ENCODE measurements around the gene MPHOSPH6. TPM values are rescaled to one million over a fixed set of nuclear protein-coding genes. Genes with fewer than 3 reads are reported as not detected.
A peak's percentile ranks its signal among the peaks of the same experiment; 100 is the strongest.

MPHOSPH6 gene
- total RNA-seq, 1 experiment from 2014 or later: 39.9 TPM

DNA sequence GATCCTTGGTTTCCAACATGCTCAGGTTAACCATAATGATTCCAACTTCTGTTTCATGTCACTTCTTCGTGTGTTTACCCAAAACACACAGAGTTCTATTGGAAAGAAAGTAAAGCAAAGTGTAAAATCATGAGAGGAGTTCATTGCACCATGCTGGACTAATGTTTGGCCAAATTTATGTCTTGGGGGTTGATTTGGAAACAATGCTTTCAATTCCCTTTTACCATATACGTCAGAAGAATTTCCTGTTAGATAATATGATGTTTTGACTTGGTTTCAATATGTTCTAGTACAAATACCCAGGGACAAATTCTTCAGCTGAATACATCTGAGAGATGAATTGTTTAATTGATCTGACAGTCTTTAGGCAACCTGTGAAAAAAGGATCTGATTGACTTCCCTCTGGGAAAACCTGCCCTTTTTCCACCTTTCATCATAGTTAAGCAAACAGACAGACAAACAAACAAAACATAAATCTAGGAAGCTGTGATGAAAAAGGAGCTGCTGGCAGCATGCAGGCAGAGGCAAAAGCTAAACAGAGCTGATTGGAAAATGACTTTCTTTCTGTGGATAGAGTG, 26.0 kb upstream of the MPHOSPH6 start:
- TF ChIP-seq, protein P1, sequence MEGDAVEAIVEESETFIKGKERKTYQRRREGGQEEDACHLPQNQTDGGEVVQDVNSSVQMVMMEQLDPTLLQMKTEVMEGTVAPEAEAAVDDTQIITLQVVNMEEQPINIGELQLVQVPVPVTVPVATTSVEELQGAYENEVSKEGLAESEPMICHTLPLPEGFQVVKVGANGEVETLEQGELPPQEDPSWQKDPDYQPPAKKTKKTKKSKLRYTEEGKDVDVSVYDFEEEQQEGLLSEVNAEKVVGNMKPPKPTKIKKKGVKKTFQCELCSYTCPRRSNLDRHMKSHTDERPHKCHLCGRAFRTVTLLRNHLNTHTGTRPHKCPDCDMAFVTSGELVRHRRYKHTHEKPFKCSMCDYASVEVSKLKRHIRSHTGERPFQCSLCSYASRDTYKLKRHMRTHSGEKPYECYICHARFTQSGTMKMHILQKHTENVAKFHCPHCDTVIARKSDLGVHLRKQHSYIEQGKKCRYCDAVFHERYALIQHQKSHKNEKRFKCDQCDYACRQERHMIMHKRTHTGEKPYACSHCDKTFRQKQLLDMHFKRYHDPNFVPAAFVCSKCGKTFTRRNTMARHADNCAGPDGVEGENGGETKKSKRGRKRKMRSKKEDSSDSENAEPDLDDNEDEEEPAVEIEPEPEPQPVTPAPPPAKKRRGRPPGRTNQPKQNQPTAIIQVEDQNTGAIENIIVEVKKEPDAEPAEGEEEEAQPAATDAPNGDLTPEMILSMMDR (IDR thresholded peaks at IDR 0.05; ENCODE audit: unreplicated experiment): no peak
- H3K4me3 Mint-ChIP-seq (ENCODE audit: unreplicated experiment): no peak overlapping the region
- no TSS peak for BruUV-seq (replicated peaks)
- ChIA-PET POLR2A (interaction anchor here (0.9 kb wide), 1 partner anchor 16 kb away, joined by 3 read pairs; no protein-coding TSS in a partner anchor), CTCF (interaction anchor here (1.1 to 1.2 kb wide), 2 partner anchors 181 to 443 kb away, joined by 3 read pairs; no protein-coding TSS in a partner anchor)
- peaks cover 17% of the 10 kb centered on the region for H3K4me1 Mint-ChIP-seq (ENCODE audit: insufficient read depth, unreplicated experiment)
- H3K27ac Mint-ChIP-seq (ENCODE audit: low read depth, unreplicated experiment): no peak overlapping the region
- no peaks in the 10 kb centered on the region for H3K27me3 Mint-ChIP-seq (ENCODE audit: insufficient read depth, unreplicated experiment)
- DNase-seq (ENCODE audit: unreplicated experiment): no peak
- no peaks in the 10 kb centered on the region for H3K9me3 Mint-ChIP-seq (ENCODE audit: unreplicated experiment)
- H3K36me3 Mint-ChIP-seq (ENCODE audit: insufficient read depth, unreplicated experiment): peaks cover 1% of the 10 kb centered on the region
- intact Hi-C loops (cut with micrococcal nuclease): no loop called here

DNA sequence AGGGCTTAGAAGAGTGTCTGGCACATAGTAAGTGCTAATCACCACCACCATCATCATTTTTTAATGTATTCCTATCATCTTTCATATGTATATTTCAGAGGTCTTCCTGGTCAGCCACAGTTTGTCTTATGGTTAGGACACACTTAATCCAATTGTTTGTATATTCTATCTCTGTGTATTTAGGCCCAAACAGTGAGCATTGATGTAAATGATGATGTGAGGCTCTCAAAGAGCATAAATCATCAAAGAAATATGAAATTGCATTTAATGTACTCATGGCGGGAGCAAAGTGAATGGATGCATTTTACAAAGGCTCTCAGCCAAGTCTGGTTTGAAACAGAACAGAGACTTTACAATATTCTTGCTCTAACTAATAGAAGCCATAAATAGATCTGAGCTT, 24.1 kb upstream of the MPHOSPH6 start:
- no peak overlapping the region for H3K4me3 Mint-ChIP-seq (ENCODE audit: unreplicated experiment)
- DNase-seq (ENCODE audit: unreplicated experiment): no peak
- H3K27ac Mint-ChIP-seq (ENCODE audit: low read depth, unreplicated experiment): no peak overlapping the region
- intact Hi-C loops (cut with micrococcal nuclease): no loop called here
- POLR2A ChIA-PET: no interaction called here
- no peaks in the 10 kb centered on the region for H3K27me3 Mint-ChIP-seq (ENCODE audit: insufficient read depth, unreplicated experiment)
- CTCF ChIA-PET: interaction anchor here (0.6 kb wide), 1 partner anchor 10 kb away, joined by 3 read pairs; no protein-coding TSS in a partner anchor
- H3K4me1 Mint-ChIP-seq (ENCODE audit: insufficient read depth, unreplicated experiment): peaks cover 17% of the 10 kb centered on the region
- no peaks in the 10 kb centered on the region for H3K9me3 Mint-ChIP-seq (ENCODE audit: unreplicated experiment)
- TF ChIP-seq, protein P1 (IDR thresholded peaks at IDR 0.05; ENCODE audit: unreplicated experiment): no peak
- BruUV-seq (replicated peaks): no TSS peak
- H3K36me3 Mint-ChIP-seq (ENCODE audit: insufficient read depth, unreplicated experiment): no peaks in the 10 kb centered on the region

DNA sequence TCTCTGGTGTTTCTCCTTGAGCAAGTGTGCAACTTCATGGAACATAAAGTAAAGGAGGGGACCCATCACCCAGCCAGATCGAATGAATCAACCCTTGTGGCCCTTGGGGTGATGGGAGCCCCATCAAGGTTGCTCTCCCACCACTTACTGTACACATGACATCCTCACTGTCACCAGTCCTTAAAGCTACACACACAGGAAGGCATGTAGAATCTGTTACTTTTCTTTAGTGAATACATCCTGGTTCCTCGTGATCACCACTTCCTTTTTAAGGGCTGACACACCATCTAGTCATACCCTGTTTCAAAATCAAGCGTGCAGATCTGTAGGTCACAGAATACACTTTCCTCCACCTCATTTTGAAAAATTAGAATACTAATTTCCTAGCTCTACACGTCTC, 22.6 kb upstream of the MPHOSPH6 start:
- peak; percentile 57 for DNase-seq (ENCODE audit: unreplicated experiment)
- H3K4me3 Mint-ChIP-seq (ENCODE audit: unreplicated experiment): no peak overlapping the region
- ChIA-PET CTCF (interaction anchor here (1.4 kb wide), 1 partner anchor 23 kb away, joined by 3 read pairs; the partner anchor contains the start of gene MPHOSPH6), POLR2A (interaction anchor here (2.0 kb wide), 1 partner anchor 23 kb away, joined by 8 read pairs; the partner anchor contains the start of gene MPHOSPH6)
- BruUV-seq (replicated peaks): no TSS peak
- no peaks in the 10 kb centered on the region for H3K9me3 Mint-ChIP-seq (ENCODE audit: unreplicated experiment)
- H3K4me1 Mint-ChIP-seq (ENCODE audit: insufficient read depth, unreplicated experiment): peaks cover 15% of the 10 kb centered on the region
- intact Hi-C loops (cut with micrococcal nuclease): no loop called here
- peak overlapping the region; percentile 37 for H3K27ac Mint-ChIP-seq (ENCODE audit: low read depth, unreplicated experiment)
- H3K27me3 Mint-ChIP-seq (ENCODE audit: insufficient read depth, unreplicated experiment): no peaks in the 10 kb centered on the region
- TF ChIP-seq, protein P1 (IDR thresholded peaks at IDR 0.05; ENCODE audit: unreplicated experiment): no peak
- no peaks in the 10 kb centered on the region for H3K36me3 Mint-ChIP-seq (ENCODE audit: insufficient read depth, unreplicated experiment)

DNA sequence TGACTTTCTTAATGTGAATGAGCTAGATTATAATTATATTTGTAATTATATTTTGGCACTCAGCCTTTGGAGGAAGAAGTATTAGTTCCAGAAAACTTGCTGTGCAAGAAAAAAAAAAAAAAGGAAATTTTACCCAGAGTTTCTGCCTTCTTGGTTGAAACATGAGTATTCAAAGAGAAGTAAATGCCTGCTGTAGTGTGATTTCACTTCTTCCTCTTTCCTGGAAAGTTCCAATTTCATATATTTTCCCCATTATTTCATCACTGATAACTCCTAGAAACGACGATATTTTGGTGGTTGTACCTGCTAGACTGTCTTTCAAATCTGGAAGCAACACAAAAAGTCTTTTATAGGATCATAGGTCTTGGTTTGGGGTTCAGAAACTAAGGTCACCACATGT, 20.4 kb upstream of the MPHOSPH6 start:
- ChIA-PET CTCF (interaction anchor here (0.5 to 1.8 kb wide), 3 partner anchors 73 to 422 kb away, joined by 4 to 6 read pairs (median 5); no protein-coding TSS in a partner anchor), POLR2A (no interaction called here)
- H3K4me1 Mint-ChIP-seq (ENCODE audit: insufficient read depth, unreplicated experiment): peaks cover 10% of the 10 kb centered on the region
- no peak for DNase-seq (ENCODE audit: unreplicated experiment)
- no peak overlapping the region for H3K27ac Mint-ChIP-seq (ENCODE audit: low read depth, unreplicated experiment)
- TF ChIP-seq, protein P1 (IDR thresholded peaks at IDR 0.05; ENCODE audit: unreplicated experiment): no peak
- intact Hi-C loops (cut with micrococcal nuclease): no loop called here
- H3K27me3 Mint-ChIP-seq (ENCODE audit: insufficient read depth, unreplicated experiment): peaks cover 12% of the 10 kb centered on the region
- no peak overlapping the region for H3K4me3 Mint-ChIP-seq (ENCODE audit: unreplicated experiment)
- no peaks in the 10 kb centered on the region for H3K9me3 Mint-ChIP-seq (ENCODE audit: unreplicated experiment)
- BruUV-seq (replicated peaks): no TSS peak
- H3K36me3 Mint-ChIP-seq (ENCODE audit: insufficient read depth, unreplicated experiment): no peaks in the 10 kb centered on the region

Data from MCF 10A (cell line).